Pulmonary artery endothelial cell (primary cell): Measurements from ENCODE around the gene PTGES3L. TPM values are rescaled to one million over a fixed set of nuclear protein-coding genes. Genes with fewer than 3 reads are reported as not detected.
"Not testable (repeated sequence)": the region's sequence is repeated elsewhere in the genome, so short reads cannot be mapped to it uniquely, and the experiment has no call there.

Experiments
- DNase-seq: peaks from one replicate; pipeline ENCODE4 v3.0.0-alpha.2; 2011; ENCODE audit warnings: low read depth, low spot score
- total RNA-seq: library from RNA; depleted of rRNA; stranded (reverse); fragments of >200 nt; gene quantifications from 2 replicates; pipeline ENCODE4 v1.2.3, GENCODE V29; 2014

The PTGES3L gene
- total RNA-seq, 1 donor from 2014 or later: 0.26 TPM

DNA sequence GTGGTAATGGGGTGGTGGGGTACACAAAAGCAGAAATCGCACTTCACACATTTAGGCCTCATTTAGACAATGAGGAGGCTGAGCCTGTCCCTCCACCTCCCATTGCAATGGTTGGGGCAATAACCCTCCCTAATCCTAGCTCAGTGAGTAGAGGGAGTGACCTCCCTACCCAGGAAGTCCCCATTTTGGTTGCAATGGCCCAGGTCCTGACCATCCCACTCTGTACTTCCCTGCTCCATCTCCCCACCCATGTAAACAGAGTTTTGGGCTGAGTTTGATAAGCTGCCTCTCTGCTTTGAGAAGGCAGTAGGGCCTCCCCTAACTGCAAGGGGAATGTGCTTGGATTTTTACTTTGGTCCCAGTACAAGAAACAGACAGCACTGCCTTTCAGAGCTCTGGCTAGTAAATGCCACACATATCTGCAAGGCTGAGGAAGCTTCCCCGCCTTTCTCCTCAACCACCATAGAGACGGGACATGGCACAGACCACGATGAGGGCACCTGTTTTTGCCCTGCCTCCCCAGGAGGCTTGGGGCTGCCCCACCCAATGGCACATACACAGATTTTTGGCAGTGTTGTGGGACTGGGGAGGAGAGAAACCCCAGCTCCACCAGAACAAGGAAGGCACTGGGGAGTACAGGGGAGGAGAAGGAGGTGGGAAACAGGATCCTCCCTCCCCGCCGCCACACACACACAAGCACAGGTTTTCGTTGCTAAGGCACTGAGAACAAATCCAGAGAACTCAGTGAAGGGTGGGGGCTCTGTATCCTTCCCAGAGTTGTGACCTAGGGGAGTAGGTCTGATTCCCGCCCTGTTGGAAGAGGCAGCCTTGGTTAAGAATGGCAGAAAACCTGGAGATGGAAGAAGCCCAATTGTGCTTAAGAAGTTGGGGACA, 35.0 kb upstream of the PTGES3L start:
- DNase-seq: no peak

DNA sequence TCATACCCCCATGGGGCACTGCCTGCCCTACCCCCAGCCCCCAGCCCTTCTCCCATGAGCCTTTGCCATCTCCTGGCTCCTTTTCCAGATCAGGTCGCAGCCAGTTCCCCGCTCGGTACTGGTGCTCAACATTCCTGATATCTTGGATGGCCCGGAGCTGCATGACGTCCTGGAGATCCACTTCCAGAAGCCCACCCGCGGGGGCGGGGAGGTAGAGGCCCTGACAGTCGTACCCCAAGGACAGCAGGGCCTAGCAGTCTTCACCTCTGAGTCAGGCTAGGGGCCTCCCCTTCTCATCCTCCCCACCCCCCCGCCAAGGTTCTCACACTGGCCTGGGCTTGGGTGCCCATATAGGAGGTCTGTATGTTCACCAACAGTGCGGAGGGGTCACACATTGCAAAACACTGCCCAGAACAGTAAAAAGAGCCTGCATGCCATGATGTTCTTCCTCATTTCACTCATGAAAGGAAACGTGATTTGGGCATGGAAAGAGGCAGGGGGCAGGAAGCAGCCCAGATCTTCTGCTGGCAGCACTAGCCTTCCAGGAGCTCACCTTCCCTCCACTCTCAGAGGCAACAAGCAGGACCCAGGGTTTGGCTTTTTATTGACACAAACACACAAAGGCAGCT, 34.3 kb upstream of the PTGES3L start:
- DNase-seq: no peak

DNA sequence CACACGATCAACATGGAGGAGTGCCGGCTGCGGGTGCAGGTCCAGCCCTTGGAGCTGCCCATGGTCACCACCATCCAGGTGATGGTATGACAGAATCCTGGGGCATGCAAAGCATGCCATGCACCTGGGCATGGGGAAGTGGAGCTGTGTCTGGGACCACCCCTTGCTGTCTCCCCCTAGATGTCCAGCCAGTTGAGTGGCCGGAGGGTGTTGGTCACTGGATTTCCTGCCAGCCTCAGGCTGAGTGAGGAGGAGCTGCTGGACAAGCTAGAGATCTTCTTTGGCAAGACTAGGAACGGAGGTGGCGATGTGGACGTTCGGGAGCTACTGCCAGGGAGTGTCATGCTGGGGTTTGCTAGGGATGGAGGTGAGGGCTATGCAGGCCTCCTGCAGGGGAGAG, 33.4 kb upstream of the PTGES3L start:
- DNase-seq: no peak

DNA sequence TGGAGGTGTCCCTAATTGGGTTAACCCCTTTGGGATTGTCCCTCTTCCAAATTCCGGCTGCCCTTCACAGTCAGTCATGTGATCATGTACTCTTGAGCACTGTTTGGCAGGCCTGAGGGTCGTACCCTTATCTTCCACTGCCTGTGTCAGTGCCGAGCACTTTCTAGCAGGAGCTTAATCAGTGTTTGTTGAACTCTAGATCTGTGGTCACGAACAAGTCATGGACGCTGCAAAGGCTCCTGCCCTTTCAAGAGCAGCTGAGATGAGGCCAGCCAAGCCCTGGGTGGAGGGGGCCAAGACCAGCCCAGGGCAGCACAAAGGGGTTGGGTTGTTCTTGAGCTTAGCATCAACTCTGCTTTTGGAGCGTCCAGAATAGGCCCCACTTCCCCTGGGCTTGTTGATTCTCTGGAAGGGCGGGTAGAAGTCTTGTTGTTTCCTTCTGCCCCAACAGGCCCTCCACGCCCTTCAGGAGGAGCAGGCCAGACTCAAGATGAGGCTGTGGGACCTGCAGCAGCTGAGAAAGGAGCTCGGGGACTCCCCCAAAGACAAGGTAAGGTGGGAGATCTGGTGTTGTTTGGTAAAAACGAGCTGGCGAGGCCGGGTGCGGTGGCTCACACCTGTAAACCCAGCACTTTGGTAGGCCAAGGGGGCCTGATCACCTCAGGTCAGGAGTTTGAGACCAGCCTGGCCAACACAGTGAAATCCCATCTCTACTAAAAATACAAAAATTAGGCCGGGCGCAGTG, 32.0 kb upstream of the PTGES3L start:
- no peak for DNase-seq

DNA sequence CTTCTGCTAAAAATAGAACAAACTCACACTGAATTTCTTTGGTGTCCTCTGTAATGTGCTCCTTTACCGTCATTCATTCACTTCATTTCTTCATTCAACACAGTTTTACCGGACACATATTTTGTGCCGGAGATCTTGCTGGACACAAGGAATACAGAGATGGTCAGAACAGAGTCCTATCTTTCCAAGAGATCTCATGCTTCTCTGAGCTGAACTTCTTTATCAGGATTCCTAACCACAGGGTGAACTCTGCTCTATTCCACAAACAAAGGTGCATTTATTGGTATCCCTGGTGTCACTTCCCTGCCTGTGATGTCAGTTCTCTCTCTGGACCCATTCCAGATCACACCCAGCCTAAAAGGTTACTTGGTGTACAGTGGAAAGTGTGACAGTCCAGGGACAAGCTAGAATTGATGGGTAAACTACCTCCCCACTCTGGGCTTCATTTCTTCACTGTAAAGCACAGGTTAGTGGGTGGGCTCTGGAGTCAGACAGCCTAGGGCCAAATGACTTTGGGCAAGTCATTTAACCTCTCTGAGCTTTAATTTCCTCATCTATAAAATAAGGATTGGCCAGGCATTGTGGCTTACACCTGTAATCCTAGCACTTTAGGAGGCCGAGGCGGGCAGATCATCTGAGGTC, 30.9 kb upstream of the PTGES3L start:
- DNase-seq: no peak

DNA sequence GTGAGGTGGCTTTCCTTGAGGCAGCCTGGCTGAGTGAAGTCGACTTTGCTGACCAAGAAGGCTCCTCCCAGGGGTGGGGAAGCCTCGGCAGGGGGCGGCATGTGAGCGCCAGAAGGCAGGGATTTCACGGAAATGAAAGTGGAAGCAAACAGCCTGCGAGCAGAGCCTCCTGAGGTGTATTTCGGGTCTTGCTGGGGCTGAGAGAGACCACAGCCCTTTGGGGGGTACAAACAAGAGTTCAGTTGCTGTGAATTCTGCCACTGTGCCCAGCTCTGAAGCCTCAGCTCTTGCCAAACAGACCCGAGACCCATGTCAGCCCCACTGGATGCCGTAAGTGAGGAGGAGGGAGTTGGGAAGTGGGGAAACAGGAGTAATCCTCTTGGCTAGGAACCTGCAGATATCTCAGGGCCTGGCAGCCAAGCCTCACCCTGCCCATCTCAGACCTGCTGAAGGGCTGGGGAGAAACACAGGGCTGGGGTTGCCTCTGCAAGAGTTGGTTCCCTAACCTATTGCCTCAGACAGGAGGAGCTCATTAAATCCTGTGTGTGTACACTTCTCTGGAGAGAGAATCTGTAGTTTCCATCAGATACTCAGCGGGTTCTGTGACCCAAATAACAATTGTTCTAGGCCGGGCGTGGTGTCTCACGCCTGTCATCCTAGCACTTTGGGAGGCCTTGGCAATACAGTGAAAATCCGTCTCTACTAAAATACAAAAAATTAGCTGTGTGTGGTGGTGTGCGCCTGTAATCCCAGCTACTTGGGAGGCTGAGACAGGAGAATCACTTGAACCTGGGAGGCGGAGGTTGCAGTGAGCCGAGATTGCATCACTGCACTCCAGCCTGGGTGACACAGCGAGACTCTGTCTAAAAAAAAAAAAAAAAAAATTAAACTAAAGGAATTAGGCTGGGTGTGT, 27.0 kb upstream of the PTGES3L start, which contains the start of gene IFI35:
Gene IFI35 (plus strand): TSS at position 146 of the 913 bp plus-strand sequence. CDS start 164 bp downstream, at position 310.
- peak; percentile 39 for DNase-seq

DNA sequence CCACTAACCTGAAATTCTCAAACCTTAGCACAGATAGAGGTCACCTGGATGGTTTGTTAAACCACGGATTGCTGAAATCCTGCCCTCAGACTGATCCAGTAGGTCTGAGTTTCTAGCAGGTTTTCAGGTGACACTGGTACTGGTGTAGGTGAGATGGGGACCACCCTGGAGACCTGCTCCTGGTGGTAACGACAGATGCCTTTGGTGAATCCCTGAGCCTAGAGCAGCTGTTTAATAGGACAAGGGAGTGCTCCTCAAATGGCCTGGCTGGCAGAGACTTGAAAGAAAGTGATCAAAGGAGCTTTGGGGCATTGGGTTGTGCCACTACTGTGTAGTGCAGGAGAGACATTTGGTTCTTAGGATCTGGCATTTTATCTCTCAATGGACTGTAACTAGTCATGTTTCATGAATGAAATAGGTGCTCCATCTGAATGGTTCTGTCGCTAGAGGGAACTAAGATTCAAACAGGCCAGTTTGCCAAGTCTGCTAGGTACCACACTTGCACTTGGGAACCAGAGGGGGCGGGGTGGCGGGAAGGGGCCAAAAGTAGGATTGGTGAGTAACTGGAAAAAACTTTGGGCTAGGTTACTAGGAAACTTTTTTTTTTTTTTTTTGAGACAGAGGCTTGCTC, 23.8 kb upstream of the PTGES3L start:
- no peak for DNase-seq

DNA sequence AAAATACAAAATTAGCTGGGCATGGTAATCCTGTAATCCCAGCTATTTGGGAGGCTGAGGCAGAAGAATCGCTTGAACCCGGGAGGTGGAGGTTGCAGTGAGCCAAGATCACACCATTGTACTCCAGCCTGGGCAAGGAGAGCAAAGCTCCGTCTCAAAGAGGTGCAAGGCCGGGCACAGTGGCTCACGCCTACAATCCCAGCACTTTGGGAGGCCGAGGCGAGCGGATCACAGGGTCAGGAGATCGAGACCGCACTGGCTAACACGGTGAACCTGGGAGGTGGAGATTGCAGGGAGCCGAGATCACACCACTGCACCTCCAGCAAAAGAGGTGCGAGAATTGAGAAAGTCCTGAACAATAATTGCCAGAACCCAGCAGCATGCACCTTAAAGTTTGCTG, 21.0 kb upstream of the PTGES3L start:
- not testable (repeated sequence) for DNase-seq

DNA sequence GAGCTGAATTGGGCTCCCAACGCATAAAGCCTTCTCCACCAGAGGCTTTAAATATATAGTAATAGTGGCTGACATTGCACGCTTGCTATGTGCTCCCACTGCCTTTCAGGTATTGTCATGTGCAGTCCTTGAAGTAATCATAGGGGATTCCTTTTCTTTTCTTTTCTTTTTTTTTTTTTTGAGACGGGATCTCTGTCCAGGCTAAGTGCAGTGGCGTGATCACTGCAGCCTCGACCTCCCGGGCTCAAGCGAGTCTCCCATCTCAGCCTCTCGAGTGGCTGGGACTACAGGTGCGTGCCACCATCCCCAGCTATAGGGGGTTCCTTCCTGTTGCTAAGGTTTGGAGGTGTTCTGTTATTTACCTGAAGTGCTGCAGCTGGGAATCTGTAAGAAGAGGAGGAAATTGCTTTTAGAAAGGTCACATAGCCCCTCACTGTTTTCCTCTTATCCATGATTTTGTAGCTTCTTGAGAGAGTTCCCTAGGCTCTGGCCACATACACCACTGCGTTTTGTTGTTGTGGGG, 19.2 kb upstream of the PTGES3L start:
- no peak for DNase-seq

DNA sequence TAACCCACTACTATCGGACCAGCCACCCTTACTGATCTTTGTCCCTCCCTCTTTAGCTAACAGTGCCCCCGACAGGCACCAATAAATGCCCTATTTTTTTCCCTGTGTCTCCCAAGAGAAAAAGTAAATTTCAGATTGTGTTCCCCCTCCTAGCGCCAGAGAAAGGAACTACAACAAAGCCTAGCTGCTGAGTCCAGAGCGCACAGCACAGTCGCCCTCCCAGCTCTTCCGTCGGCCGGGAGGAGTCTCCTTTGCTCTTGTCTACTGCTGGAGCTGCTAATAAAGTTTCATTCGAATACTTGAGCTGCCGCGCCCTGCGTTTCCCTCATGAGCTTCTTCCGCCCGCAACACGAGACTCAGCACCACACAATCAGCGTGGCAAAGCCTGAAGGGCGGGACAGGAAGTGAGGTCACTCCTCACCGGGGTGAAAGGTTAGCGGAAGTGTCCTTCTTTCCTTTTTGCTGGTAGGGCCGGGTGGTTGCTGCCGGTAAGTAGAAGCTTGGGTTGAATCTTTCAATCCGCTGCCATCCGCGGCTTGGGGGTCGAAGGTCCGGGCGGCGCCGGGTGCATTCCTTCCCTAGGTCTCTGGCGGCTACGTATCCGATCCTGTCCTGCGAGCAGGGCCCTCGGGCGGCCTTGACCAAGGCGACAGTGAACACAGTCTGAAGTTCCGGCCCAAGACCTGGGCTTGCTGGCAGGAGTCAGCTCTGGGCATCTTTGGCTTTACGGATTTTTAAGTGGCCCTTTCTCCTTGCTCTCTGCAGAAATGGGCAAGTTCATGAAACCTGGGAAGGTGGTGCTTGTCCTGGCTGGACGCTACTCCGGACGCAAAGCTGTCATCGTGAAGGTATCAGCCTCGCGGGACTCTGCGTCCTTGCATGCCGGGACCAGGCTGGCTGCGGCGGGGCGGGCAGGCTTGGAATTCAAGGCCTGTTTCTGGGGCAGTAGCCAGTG, 18.4 kb upstream of the PTGES3L start, which contains the start of gene RPL27:
Gene RPL27 (plus strand): TSS at position 436 of the 955 bp plus-strand sequence. CDS start 332 bp downstream, at position 768.
- peak; percentile 100 for DNase-seq

DNA sequence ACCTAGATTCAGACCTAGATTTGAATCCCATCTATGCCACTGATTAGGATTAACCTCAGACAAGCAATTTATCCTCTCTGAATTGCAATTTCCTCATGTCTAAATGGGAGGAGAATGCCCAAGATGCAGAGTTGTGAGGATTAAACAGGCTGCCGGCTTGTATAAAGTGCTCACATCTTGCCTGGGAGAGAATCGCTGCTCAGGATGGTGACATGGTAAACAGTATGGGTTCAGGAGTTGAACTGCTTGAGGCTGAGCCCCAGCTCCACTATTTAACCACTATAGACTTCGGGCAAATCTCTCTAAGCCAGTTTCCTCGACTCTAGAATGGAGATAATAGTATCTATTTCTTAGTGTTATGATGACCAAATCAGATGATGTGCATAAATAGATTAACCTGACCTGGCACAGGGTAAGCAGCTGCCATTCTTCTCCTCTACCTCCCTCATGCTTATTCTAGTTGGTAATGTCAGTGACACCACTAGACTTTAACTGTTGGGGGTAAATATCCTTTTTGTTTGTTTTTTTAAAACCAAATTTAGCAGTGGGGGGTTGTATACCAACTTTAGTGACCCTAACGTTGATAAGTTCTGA, 17.6 kb upstream of the PTGES3L start:
- DNase-seq: no peak

DNA sequence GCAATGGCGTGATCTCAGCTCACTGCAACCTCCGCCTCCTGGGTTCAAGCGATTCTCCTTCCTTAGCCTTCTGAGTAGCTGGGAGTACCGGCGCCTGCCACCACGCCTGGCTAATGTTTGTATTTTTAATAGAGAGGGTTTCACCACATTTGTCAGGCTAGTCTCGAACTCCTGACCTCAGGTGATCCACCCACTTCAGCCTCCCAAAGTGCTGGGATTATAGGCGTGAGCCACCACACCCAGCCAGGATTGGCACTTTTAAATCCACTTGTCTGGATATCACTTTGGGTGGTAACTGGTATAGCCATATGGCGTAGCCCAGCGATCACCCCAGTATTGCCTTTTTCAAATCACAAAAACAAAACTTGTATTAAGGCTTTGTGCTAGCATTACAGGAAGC, 14.0 kb upstream of the PTGES3L start:
- DNase-seq: not testable (repeated sequence)

DNA sequence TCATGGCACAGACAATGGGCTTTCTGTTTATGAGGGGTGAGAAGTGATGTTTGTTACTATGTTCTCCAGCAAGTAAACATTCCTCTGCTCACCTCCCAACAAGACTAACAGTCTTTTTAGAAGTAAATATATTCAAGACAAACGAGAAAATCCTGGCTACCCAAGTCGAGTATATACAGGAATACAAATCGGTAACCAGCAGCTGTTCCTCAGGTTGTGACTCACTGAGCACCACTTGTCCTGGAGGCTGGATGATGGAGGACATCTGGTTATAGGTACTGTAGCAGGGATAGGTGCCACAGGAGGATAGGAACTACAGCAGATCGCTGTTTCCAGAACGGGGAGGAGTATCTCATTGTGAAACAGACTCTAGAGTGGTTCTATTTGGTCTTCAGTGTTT, 13.0 kb upstream of the PTGES3L start:
- no peak for DNase-seq

DNA sequence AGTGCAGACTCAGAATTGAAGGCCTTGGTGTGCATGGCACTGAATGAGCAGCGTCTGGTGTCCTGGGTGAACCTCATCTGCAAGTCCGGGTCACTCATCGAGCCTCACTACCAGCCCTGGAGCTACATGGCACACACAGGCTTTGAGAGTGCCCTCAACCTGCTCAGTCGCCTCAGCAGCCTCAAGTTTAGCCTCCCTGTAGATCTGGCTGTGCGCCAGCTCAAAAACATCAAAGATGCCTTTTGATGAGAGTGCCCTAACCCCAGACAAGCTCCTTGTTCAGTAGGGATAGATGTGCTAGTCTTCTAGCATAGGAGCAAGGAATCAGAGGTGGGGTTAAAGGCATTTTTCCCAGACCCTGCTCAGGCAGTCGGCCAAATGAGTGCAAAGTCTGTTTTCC, 11.6 kb upstream of the PTGES3L start:
- no peak for DNase-seq

DNA sequence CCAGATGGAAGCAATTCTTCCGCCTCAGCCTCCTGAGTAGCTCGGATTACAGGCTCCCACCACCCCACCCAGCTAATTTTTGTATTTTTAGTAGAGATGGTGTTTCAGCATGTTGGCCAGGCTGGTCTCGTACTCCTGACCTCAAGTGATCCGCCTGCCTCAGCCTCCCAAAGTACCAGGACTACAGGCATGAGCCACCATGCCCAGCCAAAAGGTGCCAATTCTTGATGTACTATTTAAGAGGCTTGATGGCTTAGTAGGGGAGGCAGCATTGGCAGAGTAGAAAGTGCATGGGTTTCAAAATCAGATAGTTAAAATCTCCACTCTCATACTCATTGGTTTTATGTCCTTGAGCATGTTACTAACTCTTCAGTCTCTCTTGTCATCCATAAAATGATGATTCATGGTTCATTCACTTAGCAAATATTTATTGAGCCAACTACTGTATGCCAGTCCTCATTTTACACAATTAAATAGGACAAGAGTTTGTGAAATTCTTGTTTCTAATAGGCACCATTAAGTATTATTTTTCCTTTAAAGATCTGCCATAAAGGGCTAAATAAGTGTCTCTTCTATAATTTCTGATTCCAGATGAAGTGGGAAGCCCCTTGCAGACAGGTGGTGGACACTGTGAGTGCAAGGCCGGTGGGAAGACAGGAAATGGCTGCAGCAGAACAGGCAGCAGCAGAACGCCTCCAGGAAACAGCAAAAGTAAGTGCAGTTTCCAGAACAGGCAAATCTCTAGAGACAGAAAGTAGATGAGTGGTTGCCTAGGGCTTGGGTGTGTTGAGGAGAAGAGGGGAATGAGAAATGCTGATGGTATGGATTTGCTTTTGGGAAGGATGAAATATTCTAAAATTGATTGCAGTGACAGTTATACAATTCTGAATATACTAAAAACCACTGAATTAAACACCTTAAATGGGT, 10.1 kb upstream of the PTGES3L start:
- no peak for DNase-seq

DNA sequence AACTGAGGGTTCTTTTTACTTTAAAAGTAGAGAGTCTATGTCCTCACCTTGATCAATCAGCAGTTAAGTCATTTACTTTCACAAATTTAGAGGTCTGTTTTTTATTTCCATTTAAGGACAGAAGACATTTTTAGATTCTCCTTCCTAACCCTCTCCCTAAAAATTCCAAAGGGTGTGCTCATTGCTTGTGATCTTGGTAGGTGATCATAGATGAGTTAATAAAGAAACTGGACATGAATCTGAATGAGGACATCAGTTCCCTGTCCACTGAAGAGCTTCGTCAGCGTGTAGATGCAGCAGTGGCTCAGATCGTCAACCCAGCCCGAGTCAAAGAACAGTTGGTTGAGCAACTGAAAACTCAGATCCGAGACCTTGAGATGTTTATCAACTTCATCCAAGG, 9.3 kb upstream of the PTGES3L start:
- no peak for DNase-seq

DNA sequence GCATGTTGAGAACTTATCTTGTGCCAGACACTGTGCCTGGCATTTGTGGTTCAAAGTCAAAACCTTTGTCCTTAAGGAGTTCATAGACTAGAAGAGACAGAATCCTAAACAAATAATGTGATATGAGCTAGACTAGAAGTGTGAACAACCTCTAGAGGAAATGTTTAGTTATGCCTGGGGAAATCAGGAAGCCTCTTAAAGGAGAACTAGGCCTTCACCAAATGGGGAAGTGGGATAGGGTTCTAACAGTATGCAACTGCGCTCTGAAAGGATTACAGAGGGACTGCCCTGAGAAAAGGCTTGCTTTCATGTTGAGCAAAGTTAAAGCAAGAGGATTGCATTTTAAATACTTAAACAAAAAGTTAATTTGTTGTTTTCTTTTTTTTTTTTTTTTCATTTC, 5.3 kb upstream of the PTGES3L start:
- DNase-seq: no peak
